ENCODE data around the gene NRN1L.
A peak's percentile ranks its signal among the peaks of the same experiment; 100 is the strongest.
"Not testable (repeated sequence)": the region's sequence is repeated elsewhere in the genome, so short reads cannot be mapped to it uniquely, and the experiment has no call there.

Gene NRN1L

GRCh38 chr16:67861877-67862276 lies 22.8 kb upstream of the NRN1L start:
- DNase-seq: no peak

- no peak for DNase-seq
These were observed 21.8 kb upstream of the NRN1L start for GRCh38 chr16:67862623-67863583.

GRCh38 chr16:67864044-67864443 lies 20.6 kb upstream of the NRN1L start:
- DNase-seq: not testable (repeated sequence)

GRCh38 chr16:67864594-67864993 lies 20.1 kb upstream of the NRN1L start:
- no peak for DNase-seq

GRCh38 chr16:67865318-67865717 lies 19.4 kb upstream of the NRN1L start:
- no peak for DNase-seq

- no peak for DNase-seq
These were observed 16.4 kb upstream of the NRN1L start for GRCh38 chr16:67868290-67868689.

GRCh38 chr16:67869653-67870052 lies 15.0 kb upstream of the NRN1L start:
- no peak for DNase-seq

GRCh38 chr16:67871256-67871655 lies 13.4 kb upstream of the NRN1L start:
- DNase-seq: no peak

GRCh38 chr16:67872131-67872630 lies 12.5 kb upstream of the NRN1L start:
- no peak for DNase-seq

GRCh38 chr16:67872631-67873434 lies 11.9 kb upstream of the NRN1L start, which contains the start of gene EDC4:
Gene EDC4 (plus strand): TSS chr16:67873052. CDS start chr16:67873262, 210 bp downstream.
- peak; percentile 37 for DNase-seq

- no peak for DNase-seq
These were observed 11.0 kb upstream of the NRN1L start for GRCh38 chr16:67873435-67874370.

GRCh38 chr16:67874372-67874771 lies 10.3 kb upstream of the NRN1L start:
- no peak for DNase-seq

GRCh38 chr16:67877064-67877463 lies 7.6 kb upstream of the NRN1L start:
- DNase-seq: no peak

GRCh38 chr16:67878232-67878631 lies 6.5 kb upstream of the NRN1L start:
- no peak for DNase-seq

- DNase-seq: no peak
These were observed 5.8 kb upstream of the NRN1L start for GRCh38 chr16:67878846-67879245.

GRCh38 chr16:67879462-67879861 lies 5.2 kb upstream of the NRN1L start:
- DNase-seq: no peak

GRCh38 chr16:67879936-67880335 lies 4.7 kb upstream of the NRN1L start:
- DNase-seq: no peak

GRCh38 chr16:67880584-67880983 lies 4.1 kb upstream of the NRN1L start:
- DNase-seq: no peak

GRCh38 chr16:67881621-67882161 lies 3.0 kb upstream of the NRN1L start:
- DNase-seq: no peak

GRCh38 chr16:67882374-67883145 lies 2.1 kb upstream of the NRN1L start:
- no peak for DNase-seq

GRCh38 chr16:67883146-67883871 lies 1.4 kb upstream of the NRN1L start:
- no peak for DNase-seq
